GM13976 (cell line): ENCODE results near the gene SNTG2.

Source experiments
- DNase-seq: peaks from one replicate; pipeline ENCODE4 v3.0.0; 2012; ENCODE audit warnings: low spot score
- in situ Hi-C: fragments of 300-500 bp; cut with MboI; formaldehyde crosslinking; loops from one replicate; pipeline ENCODE4 v1.12.0; 2022; ENCODE audit warnings: low sequenced_read_pairs, mixed read lengths, inconsistent platforms; ENCODE audit not compliant: unreplicated experiment
- TF ChIP-seq, protein P1 (sequence below): IDR thresholded peaks from 2 replicates; pipeline ENCODE4 v1.5.1; 2012; ENCODE audit warnings: borderline replicate concordance, mild to moderate bottlenecking; ENCODE audit not compliant: insufficient read depth; ENCODE audit errors: extremely low read depth, missing control alignments, control extremely low read depth

SNTG2 gene

GRCh38 chr2:1187189-1187588, 236.5 kb downstream of the SNTG2 start:
- in situ Hi-C loops, result no loop called here
- DNase-seq, result no peak
- TF ChIP-seq, protein P1, sequence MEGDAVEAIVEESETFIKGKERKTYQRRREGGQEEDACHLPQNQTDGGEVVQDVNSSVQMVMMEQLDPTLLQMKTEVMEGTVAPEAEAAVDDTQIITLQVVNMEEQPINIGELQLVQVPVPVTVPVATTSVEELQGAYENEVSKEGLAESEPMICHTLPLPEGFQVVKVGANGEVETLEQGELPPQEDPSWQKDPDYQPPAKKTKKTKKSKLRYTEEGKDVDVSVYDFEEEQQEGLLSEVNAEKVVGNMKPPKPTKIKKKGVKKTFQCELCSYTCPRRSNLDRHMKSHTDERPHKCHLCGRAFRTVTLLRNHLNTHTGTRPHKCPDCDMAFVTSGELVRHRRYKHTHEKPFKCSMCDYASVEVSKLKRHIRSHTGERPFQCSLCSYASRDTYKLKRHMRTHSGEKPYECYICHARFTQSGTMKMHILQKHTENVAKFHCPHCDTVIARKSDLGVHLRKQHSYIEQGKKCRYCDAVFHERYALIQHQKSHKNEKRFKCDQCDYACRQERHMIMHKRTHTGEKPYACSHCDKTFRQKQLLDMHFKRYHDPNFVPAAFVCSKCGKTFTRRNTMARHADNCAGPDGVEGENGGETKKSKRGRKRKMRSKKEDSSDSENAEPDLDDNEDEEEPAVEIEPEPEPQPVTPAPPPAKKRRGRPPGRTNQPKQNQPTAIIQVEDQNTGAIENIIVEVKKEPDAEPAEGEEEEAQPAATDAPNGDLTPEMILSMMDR, result no peak

DNA sequence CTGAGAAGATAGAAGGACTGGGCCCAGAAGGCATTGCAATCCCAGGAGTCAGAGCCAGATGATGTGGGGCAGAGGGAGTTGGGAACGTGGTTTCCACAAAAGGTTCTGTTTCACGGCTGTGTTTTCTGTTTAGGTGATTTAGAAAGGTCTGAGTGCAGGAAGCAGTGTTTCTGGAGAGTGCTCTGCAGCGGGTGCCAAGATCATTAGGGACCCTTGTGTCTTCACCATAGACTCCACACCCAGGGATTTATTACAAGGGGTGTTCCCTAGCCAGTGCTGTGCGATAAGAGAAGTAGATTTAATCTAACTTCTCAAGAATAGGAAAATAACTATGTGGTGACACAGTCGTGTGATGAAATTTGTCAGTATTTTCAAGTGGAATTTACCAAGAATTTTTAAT, 241.5 kb downstream of the SNTG2 start:
- no peak for DNase-seq
- TF ChIP-seq, protein P1, result no peak
- in situ Hi-C loops, result no loop called here

DNA sequence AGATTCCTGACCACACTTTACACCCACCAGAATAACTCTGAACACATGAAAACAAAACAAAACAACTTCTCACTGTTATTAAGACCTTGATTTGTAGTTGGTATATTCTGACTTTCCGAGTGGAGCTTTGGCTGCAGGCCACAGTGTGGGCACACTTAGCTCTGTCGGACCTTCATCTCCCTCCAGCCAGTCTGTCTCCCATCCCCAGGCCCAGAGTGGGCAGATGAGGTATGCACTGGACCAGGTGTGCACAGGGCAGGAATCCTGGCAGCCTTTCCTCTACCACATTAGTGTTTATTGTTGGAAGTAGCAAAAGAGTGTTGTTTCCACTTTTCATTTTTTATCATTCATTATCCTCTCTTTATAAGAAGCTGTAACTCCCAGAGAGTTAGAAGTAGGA, 243.2 kb downstream of the SNTG2 start:
- in situ Hi-C loops, result no loop called here
- no peak for DNase-seq
- TF ChIP-seq, protein P1, result no peak

DNA sequence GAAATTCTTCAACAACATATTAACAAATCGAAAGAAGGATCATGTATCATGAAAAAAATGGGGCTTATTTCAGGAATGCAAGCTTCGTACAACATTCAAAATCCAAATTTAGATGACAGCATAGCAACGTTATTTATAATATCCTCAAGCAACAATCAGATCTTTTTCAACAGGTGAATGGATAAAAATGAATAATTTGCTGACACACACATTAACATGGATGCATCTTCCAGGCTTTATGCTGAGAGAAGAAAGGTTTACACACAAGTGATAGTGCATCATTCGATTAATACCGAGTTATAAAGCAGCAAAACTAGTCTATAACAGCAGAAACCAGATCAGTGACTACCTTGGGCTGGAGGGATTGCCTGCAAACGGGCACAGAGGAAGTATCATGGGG, 253.1 kb downstream of the SNTG2 start:
- no peak for DNase-seq
- TF ChIP-seq, protein P1, result no peak
- in situ Hi-C loops, result no loop called here

DNA sequence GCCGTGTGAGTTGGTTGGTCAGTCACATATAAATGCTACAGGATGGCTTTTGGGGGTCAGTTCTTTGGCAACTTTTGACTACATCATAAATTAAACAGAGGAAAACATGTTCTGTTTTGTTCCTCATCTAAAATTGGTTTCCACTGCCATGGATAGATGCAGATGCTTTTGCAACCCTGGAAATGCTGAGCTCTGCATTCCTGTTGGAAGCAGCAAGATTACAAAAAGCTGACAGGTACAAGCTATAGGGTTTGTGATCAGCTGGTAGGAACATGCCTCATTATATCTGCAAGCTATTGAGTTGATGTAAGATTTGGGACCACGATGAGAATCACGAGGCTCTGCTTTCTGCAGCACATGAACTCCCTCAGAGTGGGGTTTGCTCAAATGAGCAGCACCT, 255.2 kb downstream of the SNTG2 start:
- in situ Hi-C loops, result no loop called here
- DNase-seq, result no peak
- TF ChIP-seq, protein P1, result no peak

GRCh38 chr2:1207962-1208510, 257.4 kb downstream of the SNTG2 start:
- in situ Hi-C loops, result no loop called here
- DNase-seq, result no peak
- TF ChIP-seq, protein P1, result no peak

- in situ Hi-C loops, result no loop called here
- TF ChIP-seq, protein P1, result no peak
- DNase-seq, result no peak
These were observed 257.9 kb downstream of the SNTG2 start for GRCh38 chr2:1208522-1208921.
